GM11168 (cell line): ENCODE results near the gene EYA4.

ENCODE experiments used
- in situ Hi-C: fragments of 300-500 bp; cut with MboI; formaldehyde crosslinking; loops from one replicate; pipeline ENCODE4 v1.12.0; 2022; ENCODE audit warnings: low sequenced_read_pairs; ENCODE audit not compliant: unreplicated experiment

EYA4 gene

GRCh38 chr6:133241086-133241900, at the start of gene EYA4:
Gene EYA4 (plus strand): TSS chr6:133241357. CDS start chr6:133274781, 33,424 bp downstream.
- in situ Hi-C loops: no loop called here

- in situ Hi-C loops: no loop called here
These were observed 47.8 kb upstream of the EYA4 start for GRCh38 chr6:133193396-133193795.

GRCh38 chr6:133198725-133199124, 42.4 kb upstream of the EYA4 start:
- in situ Hi-C loops: no loop called here

GRCh38 chr6:133201231-133201630, 39.9 kb upstream of the EYA4 start:
- in situ Hi-C loops: no loop called here

GRCh38 chr6:133202610-133203343, 38.4 kb upstream of the EYA4 start:
- in situ Hi-C loops: no loop called here

GRCh38 chr6:133203344-133203697, 37.8 kb upstream of the EYA4 start:
- in situ Hi-C loops: no loop called here

- in situ Hi-C loops: no loop called here
These were observed 35.9 kb upstream of the EYA4 start for GRCh38 chr6:133205304-133205703.

GRCh38 chr6:133206942-133207341, 34.2 kb upstream of the EYA4 start:
- in situ Hi-C loops: no loop called here

GRCh38 chr6:133207754-133208153, 33.4 kb upstream of the EYA4 start:
- in situ Hi-C loops: no loop called here

- in situ Hi-C loops: no loop called here
These were observed 32.9 kb upstream of the EYA4 start for GRCh38 chr6:133208183-133208755.

GRCh38 chr6:133214267-133214666, 26.9 kb upstream of the EYA4 start:
- in situ Hi-C loops: no loop called here

GRCh38 chr6:133218852-133219251, 22.3 kb upstream of the EYA4 start:
- in situ Hi-C loops: no loop called here

GRCh38 chr6:133223452-133224029, 17.6 kb upstream of the EYA4 start:
- in situ Hi-C loops: no loop called here

- in situ Hi-C loops: no loop called here
These were observed 15.6 kb upstream of the EYA4 start for GRCh38 chr6:133225560-133225959.

- in situ Hi-C loops: no loop called here
These were observed 13.8 kb upstream of the EYA4 start for GRCh38 chr6:133227344-133227743.

GRCh38 chr6:133230052-133230451, 11.1 kb upstream of the EYA4 start:
- in situ Hi-C loops: no loop called here

- in situ Hi-C loops: no loop called here
These were observed 5.9 kb upstream of the EYA4 start for GRCh38 chr6:133235221-133235620.

GRCh38 chr6:133236932-133237331, 4.2 kb upstream of the EYA4 start:
- in situ Hi-C loops: no loop called here

GRCh38 chr6:133240511-133241085, 559 bp upstream of the EYA4 start:
- in situ Hi-C loops: no loop called here

GRCh38 chr6:133241901-133242636, 912 bp downstream of the EYA4 start:
- in situ Hi-C loops: no loop called here
